ENCODE data around the gene SEC23A. TPM values are rescaled to one million over a fixed set of nuclear protein-coding genes. Genes with fewer than 3 reads are reported as not detected.

The SEC23A gene
- total and polyA plus RNA-seq, 2 donors (not counting 1 experiment from before 2014, with no cell fraction given), result 13.2 to 52.3 TPM

GRCh38 chr14:38982837-38983236, 120.2 kb downstream of the SEC23A start:
- Mint-ChIP-seq H3K9me3 (ENCODE audit: insufficient read depth) (peaks cover 4% of the 10 kb centered on the region), H3K4me3 (no peak overlapping the region), H3K4me1 (no peaks in the 10 kb centered on the region), H3K27ac (no peak overlapping the region), H3K27me3 (peaks cover 27% of the 10 kb centered on the region)
- no peaks in the 10 kb centered on the region for H3K79me2 ChIP-seq (ENCODE audit: control insufficient read depth, insufficient read depth, low read length)
- H3K4me2 ChIP-seq (replicated peaks; ENCODE audit: low read depth, low read length, poor library complexity, severe bottlenecking), result no peak overlapping the region
- ATAC-seq (ENCODE audit: low read depth), result no peak
- no peaks in the 10 kb centered on the region for H3K36me3 ChIP-seq (replicated peaks in 1 of 2; ENCODE audit: control extremely low read depth in 1 of 2, control insufficient read depth in 1 of 2, extremely low read depth in 1 of 2, insufficient read depth in 2 of 2, low read length in 1 of 2)
- no peak for TF ChIP-seq EZH2 (IDR thresholded peaks at IDR 0.05; ENCODE audit: borderline replicate concordance, insufficient read depth, low read depth, low read length, poor library complexity, severe bottlenecking)
- no peak for TF ChIP-seq CTCF (IDR thresholded peaks at IDR 0.05)
- peaks cover 0 to 9% (median 2%) of the 10 kb centered on the region in 4 experiments for H3K27me3 ChIP-seq (replicated peaks in 1 of 4; ENCODE audit: control extremely low read depth in 1 of 4, control insufficient read depth in 3 of 4, insufficient read depth in 4 of 4, low read length in 3 of 4)
- H3K9ac ChIP-seq (ENCODE audit: low read length), result no peak overlapping the region
- H4K20me1 ChIP-seq (ENCODE audit: control insufficient read depth, insufficient read depth, low read length, poor library complexity, severe bottlenecking), result no peaks in the 10 kb centered on the region
- H3K9me3 ChIP-seq (ENCODE audit: control extremely low read depth in 1 of 3, control insufficient read depth in 2 of 3, insufficient read depth in 1 of 3, low read length in 2 of 3), result peaks cover 0 to 5% (median 0%) of the 10 kb centered on the region in 3 donors
- WGBS (ENCODE audit: insufficient coverage), result 17% methylated on average over 1 of the region's 1 CpG
- DNase-seq, result no peak
- no peaks in the 10 kb centered on the region for H3K4me1 ChIP-seq (ENCODE audit: control insufficient read depth in 2 of 2, insufficient read depth in 2 of 2, low read length in 2 of 2)
- H2AFZ ChIP-seq (ENCODE audit: insufficient read depth, low read depth, low read length, poor library complexity, severe bottlenecking), result no peak overlapping the region
- H3K4me3 ChIP-seq (ENCODE audit: control extremely low read depth in 1 of 5, extremely low read depth in 1 of 5, insufficient read depth in 1 of 5, low read depth in 2 of 5, low read length in 4 of 5), result no peak overlapping the region
- ChIA-PET CTCF (no interaction called here), POLR2A (no interaction called here)
- no peak overlapping the region for H3K27ac ChIP-seq (ENCODE audit: low read length in 2 of 2)
- intact Hi-C loops (cut with micrococcal nuclease), result no loop called here

- H3K36me3 ChIP-seq (replicated peaks in 1 of 2; ENCODE audit: control extremely low read depth in 1 of 2, control insufficient read depth in 1 of 2, extremely low read depth in 1 of 2, insufficient read depth in 2 of 2, low read length in 1 of 2), result no peaks in the 10 kb centered on the region
- WGBS (ENCODE audit: insufficient coverage), result no CpG with 5 or more reads among the region's 3 CpGs
- CTCF ChIA-PET, result no interaction called here
- no peak for ATAC-seq (ENCODE audit: low read depth)
- no peak overlapping the region for H2AFZ ChIP-seq (ENCODE audit: insufficient read depth, low read depth, low read length, poor library complexity, severe bottlenecking)
- TF ChIP-seq EZH2 (IDR thresholded peaks at IDR 0.05; ENCODE audit: borderline replicate concordance, insufficient read depth, low read depth, low read length, poor library complexity, severe bottlenecking), result no peak
- TF ChIP-seq CTCF (IDR thresholded peaks at IDR 0.05), result no peak
- no peak overlapping the region for H3K27ac ChIP-seq (ENCODE audit: low read length in 2 of 2)
- no peak for DNase-seq
- H3K27ac Mint-ChIP-seq, result no peak overlapping the region
- intact Hi-C loops (cut with micrococcal nuclease), result no loop called here
- no peak overlapping the region for H3K4me3 ChIP-seq (ENCODE audit: control extremely low read depth in 1 of 5, extremely low read depth in 1 of 5, insufficient read depth in 1 of 5, low read depth in 2 of 5, low read length in 4 of 5)
- no peaks in the 10 kb centered on the region for H3K4me1 Mint-ChIP-seq
- peaks cover 0 to 5% (median 0%) of the 10 kb centered on the region in 3 donors for H3K9me3 ChIP-seq (ENCODE audit: control extremely low read depth in 1 of 3, control insufficient read depth in 2 of 3, insufficient read depth in 1 of 3, low read length in 2 of 3)
- H3K4me3 Mint-ChIP-seq, result no peak overlapping the region
- POLR2A ChIA-PET, result no interaction called here
- H3K27me3 ChIP-seq (replicated peaks in 1 of 4; ENCODE audit: control extremely low read depth in 1 of 4, control insufficient read depth in 3 of 4, insufficient read depth in 4 of 4, low read length in 3 of 4), result peaks cover 0 to 9% (median 2%) of the 10 kb centered on the region in 4 experiments
- H3K4me1 ChIP-seq (ENCODE audit: control insufficient read depth in 2 of 2, insufficient read depth in 2 of 2, low read length in 2 of 2), result no peaks in the 10 kb centered on the region
- no peaks in the 10 kb centered on the region for H4K20me1 ChIP-seq (ENCODE audit: control insufficient read depth, insufficient read depth, low read length, poor library complexity, severe bottlenecking)
- H3K27me3 Mint-ChIP-seq, result peaks cover 27% of the 10 kb centered on the region
- H3K9ac ChIP-seq (ENCODE audit: low read length), result no peak overlapping the region
- H3K9me3 Mint-ChIP-seq (ENCODE audit: insufficient read depth), result peaks cover 4% of the 10 kb centered on the region
- H3K79me2 ChIP-seq (ENCODE audit: control insufficient read depth, insufficient read depth, low read length), result no peaks in the 10 kb centered on the region
- no peak overlapping the region for H3K4me2 ChIP-seq (replicated peaks; ENCODE audit: low read depth, low read length, poor library complexity, severe bottlenecking)
These were observed 120.8 kb downstream of the SEC23A start for GRCh38 chr14:38982278-38982677.

Small RNA genes lying within 50 kb of the gene (small RNA-seq; reads per million reads assigned to genes)
- not detected for gene AL109628.1 (ENCODE audit: insufficient read length, low read depth, low replicate concordance)
- gene RF00019 (ENCODE audit: insufficient read length, low read depth, low replicate concordance), result not detected

Other genes starting within 250 kb of the SEC23A start
- 13.4 and 18.2 TPM in 2 replicates for gene GEMIN2, start 11.1 kb upstream of the SEC23A start, total RNA-seq
- 14.4 and 14.9 TPM in 2 replicates for gene GEMIN2, start 11.1 kb upstream of the SEC23A start, polyA plus RNA-seq
- 32.3 and 35.0 TPM in 2 replicates for gene TRAPPC6B, start 67.1 kb upstream of the SEC23A start, total RNA-seq
- gene TRAPPC6B, start 67.1 kb upstream of the SEC23A start, polyA plus RNA-seq, result 8.9 and 19.6 TPM in 2 replicates
- 131 and 134 TPM in 2 replicates for gene PNN, start 72.0 kb upstream of the SEC23A start, total RNA-seq
- 49.7 and 79.3 TPM in 2 replicates for gene PNN, start 72.0 kb upstream of the SEC23A start, polyA plus RNA-seq
- gene MIA2, start 130.7 kb upstream of the SEC23A start, total RNA-seq, result 26.1 and 27.1 TPM in 2 replicates
- gene MIA2, start 130.7 kb upstream of the SEC23A start, polyA plus RNA-seq, result 11.5 and 17.4 TPM in 2 replicates

Data from B cell (primary cell).